Progenitor cell of endocrine pancreas (in vitro differentiated cells): ENCODE results near the gene OSBPL3. TPM values are rescaled to one million over a fixed set of nuclear protein-coding genes. Genes with fewer than 3 reads are reported as not detected.
"Not testable (repeated sequence)": the region's sequence is repeated elsewhere in the genome, so short reads cannot be mapped to it uniquely, and the experiment has no call there.

Source experiments
- DNase-seq: peaks from one replicate; pipeline ENCODE4 v3.0.0; 2021; ENCODE audit warnings: low spot score; ENCODE audit not compliant: unreplicated experiment
- H3K27ac Mint-ChIP-seq: 2 replicates; pipeline ENCODE4 v1.8.0; 2021; ENCODE audit warnings: mild to moderate bottlenecking, moderate library complexity, mixed read lengths
- H3K27me3 Mint-ChIP-seq: 2 replicates; pipeline ENCODE4 v1.8.0; 2021; ENCODE audit warnings: mixed read lengths
- H3K36me3 Mint-ChIP-seq: 2 replicates; pipeline ENCODE4 v1.8.0; 2022; ENCODE audit warnings: mixed read lengths; ENCODE audit not compliant: insufficient read depth
- H3K4me1 Mint-ChIP-seq: 2 replicates; pipeline ENCODE4 v1.8.0; 2021; ENCODE audit warnings: low read depth, mixed read lengths
- H3K4me3 Mint-ChIP-seq: 2 replicates; pipeline ENCODE4 v1.8.0; 2021; ENCODE audit warnings: low read depth, mild to moderate bottlenecking, moderate library complexity, mixed read lengths
- H3K9me3 Mint-ChIP-seq: 2 replicates; pipeline ENCODE4 v1.8.0; 2021; ENCODE audit warnings: low read depth, mixed read lengths
- total RNA-seq: library from RNA; stranded (reverse); gene quantifications from 2 replicates; pipeline ENCODE4 v1.2.1, GENCODE V29; 2021
- TF ChIP-seq, protein P1 (sequence below): fragments of 200-600 bp; sonication (generic); IDR thresholded peaks from one replicate; pipeline ENCODE4 v1.5.0; 2021; ENCODE audit warnings: antibody characterized with exemption, mild to moderate bottlenecking; ENCODE audit not compliant: unreplicated experiment

Gene OSBPL3
- total RNA-seq, 1 donor from 2014 or later: 11.6 TPM

DNA sequence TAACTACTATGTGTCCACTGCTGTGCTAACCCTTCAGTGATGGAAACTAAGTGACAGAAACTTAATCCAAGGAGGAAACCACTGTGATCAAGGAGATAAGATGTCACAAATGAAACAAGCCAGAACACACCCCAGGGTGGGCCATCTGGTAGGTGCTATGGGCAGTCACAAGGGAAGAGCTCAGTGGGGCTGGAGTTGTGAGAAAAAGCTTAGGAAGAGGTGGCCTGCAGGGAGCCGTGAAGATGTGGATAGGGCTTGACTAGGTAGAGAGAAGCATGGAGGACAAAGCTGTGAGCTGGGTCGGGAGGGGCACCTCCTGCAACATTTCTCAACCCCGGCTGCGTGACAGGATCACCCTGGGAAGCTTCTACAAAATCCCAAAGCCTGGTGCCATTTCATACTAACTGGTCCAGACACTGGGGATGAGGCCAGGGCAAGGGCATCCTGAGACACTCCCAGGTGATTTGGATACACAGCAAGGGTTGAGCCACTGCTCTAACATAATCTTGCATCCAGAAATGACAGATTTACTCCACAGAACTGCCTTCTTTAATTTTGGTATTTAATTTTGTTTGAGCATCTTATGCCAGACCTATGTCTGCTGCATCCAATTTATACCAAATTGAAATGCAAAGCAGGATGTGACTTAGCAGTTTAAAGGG lies 69.3 kb downstream of the OSBPL3 start:
- no peaks in the 10 kb centered on the region for H3K27me3 Mint-ChIP-seq
- no peak overlapping the region for H3K27ac Mint-ChIP-seq
- no peak for DNase-seq
- H3K36me3 Mint-ChIP-seq: no peaks in the 10 kb centered on the region
- H3K9me3 Mint-ChIP-seq: no peaks in the 10 kb centered on the region
- no peak overlapping the region for H3K4me3 Mint-ChIP-seq
- TF ChIP-seq, protein P1, sequence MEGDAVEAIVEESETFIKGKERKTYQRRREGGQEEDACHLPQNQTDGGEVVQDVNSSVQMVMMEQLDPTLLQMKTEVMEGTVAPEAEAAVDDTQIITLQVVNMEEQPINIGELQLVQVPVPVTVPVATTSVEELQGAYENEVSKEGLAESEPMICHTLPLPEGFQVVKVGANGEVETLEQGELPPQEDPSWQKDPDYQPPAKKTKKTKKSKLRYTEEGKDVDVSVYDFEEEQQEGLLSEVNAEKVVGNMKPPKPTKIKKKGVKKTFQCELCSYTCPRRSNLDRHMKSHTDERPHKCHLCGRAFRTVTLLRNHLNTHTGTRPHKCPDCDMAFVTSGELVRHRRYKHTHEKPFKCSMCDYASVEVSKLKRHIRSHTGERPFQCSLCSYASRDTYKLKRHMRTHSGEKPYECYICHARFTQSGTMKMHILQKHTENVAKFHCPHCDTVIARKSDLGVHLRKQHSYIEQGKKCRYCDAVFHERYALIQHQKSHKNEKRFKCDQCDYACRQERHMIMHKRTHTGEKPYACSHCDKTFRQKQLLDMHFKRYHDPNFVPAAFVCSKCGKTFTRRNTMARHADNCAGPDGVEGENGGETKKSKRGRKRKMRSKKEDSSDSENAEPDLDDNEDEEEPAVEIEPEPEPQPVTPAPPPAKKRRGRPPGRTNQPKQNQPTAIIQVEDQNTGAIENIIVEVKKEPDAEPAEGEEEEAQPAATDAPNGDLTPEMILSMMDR: no peak
- peaks cover 2% of the 10 kb centered on the region for H3K4me1 Mint-ChIP-seq

GRCh38 chr7:24908727-24909126 lies 71.3 kb downstream of the OSBPL3 start:
- no peak for DNase-seq
- H3K9me3 Mint-ChIP-seq: no peaks in the 10 kb centered on the region
- TF ChIP-seq, protein P1: no peak
- H3K4me3 Mint-ChIP-seq: no peak overlapping the region
- peaks cover 7% of the 10 kb centered on the region for H3K4me1 Mint-ChIP-seq
- H3K27me3 Mint-ChIP-seq: no peaks in the 10 kb centered on the region
- no peaks in the 10 kb centered on the region for H3K36me3 Mint-ChIP-seq
- H3K27ac Mint-ChIP-seq: no peak overlapping the region

- Mint-ChIP-seq H3K4me1 (peaks cover 7% of the 10 kb centered on the region), H3K9me3 (no peaks in the 10 kb centered on the region), H3K27ac (no peak overlapping the region), H3K4me3 (no peak overlapping the region), H3K36me3 (no peaks in the 10 kb centered on the region), H3K27me3 (no peaks in the 10 kb centered on the region)
- DNase-seq: no peak
- TF ChIP-seq, protein P1: no peak
These were observed 71.8 kb downstream of the OSBPL3 start for GRCh38 chr7:24908166-24908565.

DNA sequence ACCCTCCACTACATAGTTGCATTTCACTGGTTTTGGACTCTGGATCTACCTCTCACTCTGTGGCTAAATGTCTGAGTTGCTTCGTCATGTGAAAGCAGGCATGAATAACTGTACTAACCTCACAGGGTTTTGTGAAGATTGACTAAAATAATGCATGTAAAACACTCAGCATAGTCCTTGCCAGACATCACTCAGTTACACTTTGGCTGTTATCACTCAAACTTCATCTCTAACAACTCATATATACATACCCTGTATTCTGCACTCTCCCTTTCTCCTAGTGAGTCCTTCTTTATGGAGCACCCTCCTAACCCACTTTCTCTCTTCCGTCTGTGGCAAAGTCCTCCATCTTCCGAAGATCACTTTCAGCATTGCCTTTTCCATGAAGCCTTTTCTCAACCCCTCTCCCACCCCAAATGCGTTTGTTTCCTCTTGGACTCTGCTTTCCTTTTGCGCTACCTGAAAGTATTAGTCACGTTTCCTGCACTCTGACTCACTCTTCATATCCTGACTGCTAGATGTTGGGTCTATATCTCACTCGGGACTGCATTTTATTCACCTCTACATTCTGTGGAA lies 72.6 kb downstream of the OSBPL3 start:
- Mint-ChIP-seq H3K27me3 (no peaks in the 10 kb centered on the region), H3K27ac (no peak overlapping the region)
- no peak for DNase-seq

DNA sequence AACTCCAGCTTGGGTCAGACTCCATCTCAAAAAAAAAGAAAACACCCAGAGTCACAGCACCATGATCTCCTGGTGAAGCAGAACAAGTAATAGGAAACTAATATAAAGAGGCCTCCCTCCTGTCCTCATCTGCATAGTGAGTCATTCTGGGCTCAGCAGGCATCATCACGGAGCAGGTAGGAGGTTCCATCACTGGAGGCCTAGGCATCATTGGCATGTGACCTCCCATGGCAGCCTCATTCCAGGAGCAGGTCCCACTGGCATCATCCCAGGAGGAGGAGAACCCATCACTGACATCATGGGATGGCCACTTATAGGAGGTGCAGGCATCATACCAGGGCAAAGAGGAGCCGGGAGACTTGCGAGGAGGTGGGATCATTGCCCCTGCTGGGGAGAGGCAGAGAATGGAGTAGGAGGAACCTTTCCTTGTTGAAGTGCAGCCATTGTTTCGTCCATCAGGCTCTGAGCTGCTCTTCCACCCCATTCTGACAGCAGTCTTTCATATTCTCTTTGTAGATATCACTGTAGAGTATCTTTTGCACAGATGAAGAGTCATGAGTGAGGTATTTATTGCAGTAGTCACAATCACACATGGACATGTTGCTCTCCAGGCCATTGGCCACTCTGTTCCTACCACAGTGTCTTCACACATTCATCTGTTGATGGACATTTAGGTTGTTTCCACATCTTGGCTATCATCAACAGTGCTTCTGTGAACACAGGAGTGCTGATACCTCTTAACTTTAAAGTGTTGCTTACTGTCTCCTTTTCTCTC lies 73.8 kb downstream of the OSBPL3 start:
- peaks cover 5% of the 10 kb centered on the region for H3K4me1 Mint-ChIP-seq
- no peak overlapping the region for H3K4me3 Mint-ChIP-seq
- H3K27ac Mint-ChIP-seq: no peak overlapping the region
- TF ChIP-seq, protein P1: no peak
- H3K36me3 Mint-ChIP-seq: no peaks in the 10 kb centered on the region
- H3K27me3 Mint-ChIP-seq: no peaks in the 10 kb centered on the region
- no peaks in the 10 kb centered on the region for H3K9me3 Mint-ChIP-seq
- DNase-seq: no peak

More for the DNA sequence above, 72.6 kb downstream of the OSBPL3 start:
- Mint-ChIP-seq H3K36me3 (no peaks in the 10 kb centered on the region), H3K4me3 (no peak overlapping the region), H3K4me1 (peaks cover 7% of the 10 kb centered on the region), H3K9me3 (no peaks in the 10 kb centered on the region)
- TF ChIP-seq, protein P1: no peak

DNA sequence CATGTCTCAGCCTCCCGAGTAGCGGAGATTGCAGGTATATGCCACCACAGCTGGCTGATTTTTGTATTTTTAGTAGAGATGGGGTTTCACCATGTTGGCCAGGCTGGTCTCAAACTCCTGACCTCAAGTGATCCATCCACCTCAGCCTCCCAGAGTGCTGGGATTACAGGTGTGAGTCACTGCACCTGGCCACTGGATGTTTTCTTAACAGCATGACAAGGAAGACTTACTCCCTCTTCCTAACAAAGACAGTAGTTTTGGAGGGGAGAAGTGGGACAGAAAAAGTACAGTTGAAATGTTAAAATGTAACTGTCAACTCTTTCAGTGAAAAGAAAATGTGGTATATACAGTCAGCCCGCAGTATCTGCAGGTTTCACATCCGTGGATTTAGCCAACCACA lies 76.0 kb downstream of the OSBPL3 start:
- not testable (repeated sequence) for H3K27ac Mint-ChIP-seq, DNase-seq, H3K27me3 Mint-ChIP-seq, H3K9me3 Mint-ChIP-seq, H3K36me3 Mint-ChIP-seq, H3K4me1 Mint-ChIP-seq, H3K4me3 Mint-ChIP-seq
